Purkinje cell (primary cell): Measurements from ENCODE around the gene CCER1. TPM values are rescaled to one million over a fixed set of nuclear protein-coding genes. Genes with fewer than 3 reads are reported as not detected.

Experiments used
- polyA plus RNA-seq: library from polyadenylated mRNA; unstranded; fragments of >200 nt; fragmentation: Nextera tagmentation; gene quantifications from 2 replicates; pipeline ENCODE4 v1.2.1, GENCODE V29; 2014

Gene CCER1
- not detected in 2 replicates for polyA plus RNA-seq

GRCh38 chr12:90954921-90955320, at the start of gene CCER1:
Gene CCER1, minus strand, starts transcription at chr12:90955176. Its CDS starts 434 bp downstream, at chr12:90954742.

Other genes starting within 250 kb of the CCER1 start
- not detected in 2 replicates for gene EPYC, start 49.8 kb upstream of the CCER1 start, polyA plus RNA-seq
- not detected in 2 replicates for gene KERA, start 102.8 kb upstream of the CCER1 start, polyA plus RNA-seq
- gene LUM, start 156.3 kb upstream of the CCER1 start, polyA plus RNA-seq, result not detected in 2 replicates
- 5.3 and 12.2 TPM in 2 replicates for gene DCN, start 227.6 kb upstream of the CCER1 start, polyA plus RNA-seq